Liver (tissue), 9 donors: ENCODE measurements around the gene U2AF2. TPM values are rescaled to one million over a fixed set of nuclear protein-coding genes. Genes with fewer than 3 reads are reported as not detected.

Experiments
- DNase-seq: peaks from one replicate; pipeline ENCODE4 v3.0.0-alpha.2; 2017; ENCODE audit warnings: low spot score
- H3K27ac ChIP-seq, 2 donors: one replicate each; pipeline ENCODE4 v1.7.0; 2013; ENCODE audit warnings: inconsistent platforms in 2 of 2, low read length in 2 of 2, control low read depth in 1 of 2, low read depth in 1 of 2, mild to moderate bottlenecking in 1 of 2
- H3K27me3 ChIP-seq, 4 donors: one replicate each; pipeline versions ENCODE4 v1.6.1 to v1.7.0; 2013; ENCODE audit warnings: low read length in 3 of 4, inconsistent platforms in 1 of 4, mild to moderate bottlenecking in 1 of 4, moderate library complexity in 1 of 4; ENCODE audit not compliant: control insufficient read depth in 4 of 4, insufficient read depth in 4 of 4
- H3K36me3 ChIP-seq, 4 donors: one replicate each; pipeline versions ENCODE4 v1.6.1 to v1.7.0; 2013; ENCODE audit warnings: low read length in 3 of 4, mild to moderate bottlenecking in 3 of 4, low read depth in 1 of 4, moderate library complexity in 1 of 4; ENCODE audit not compliant: control insufficient read depth in 4 of 4, insufficient read depth in 3 of 4
- H3K4me1 ChIP-seq, 4 donors: one replicate each; pipeline versions ENCODE4 v1.6.1 to v1.7.0; 2013; ENCODE audit warnings: low read length in 3 of 4, mild to moderate bottlenecking in 3 of 4, moderate library complexity in 1 of 4; ENCODE audit not compliant: control insufficient read depth in 4 of 4, insufficient read depth in 4 of 4
- H3K4me3 ChIP-seq, 3 donors: one replicate each; pipeline versions ENCODE4 v1.6.1 to v1.7.0; 2013; ENCODE audit warnings: low read length in 3 of 3, control low read depth in 1 of 3, low read depth in 1 of 3, mild to moderate bottlenecking in 1 of 3
- H3K9ac ChIP-seq, 2 donors: one replicate each; pipeline ENCODE4 v1.7.0; 2013; ENCODE audit warnings: low read length in 2 of 2, mild to moderate bottlenecking in 2 of 2, moderate library complexity in 2 of 2, control low read depth in 1 of 2, low read depth in 1 of 2
- H3K9me3 ChIP-seq, 4 donors: one replicate each; pipeline versions ENCODE4 v1.6.1 to v1.7.0; 2013; ENCODE audit warnings: low read length in 3 of 4; ENCODE audit not compliant: control insufficient read depth in 4 of 4
- FOXA1 ChIP-seq: IDR thresholded peaks from 2 replicates; pipeline ENCODE4 v1.6.1; 2016; ENCODE audit warnings: antibody characterized with exemption
- GABPA ChIP-seq, 2 donors: IDR thresholded peaks in 1 of 2; conservative IDR thresholded peaks in 1 of 2; 2 replicates each; pipeline ENCODE4 v1.6.1; 2016; ENCODE audit warnings: antibody characterized with exemption in 2 of 2, mild to moderate bottlenecking in 1 of 2, moderate library complexity in 1 of 2
- HNF4A ChIP-seq, 2 donors: conservative IDR thresholded peaks; 2 replicates each; pipeline ENCODE4 v1.6.1; 2016; ENCODE audit warnings: antibody characterized with exemption in 2 of 2, mild to moderate bottlenecking in 2 of 2
- JUND ChIP-seq, 2 donors: IDR thresholded peaks; 2 replicates each; pipeline ENCODE4 v1.6.1; 2016; ENCODE audit warnings: antibody characterized with exemption in 2 of 2
- NR2F2 ChIP-seq: IDR thresholded peaks from 2 replicates; pipeline ENCODE4 v1.6.1; 2016; ENCODE audit warnings: antibody characterized with exemption
- RAD21 ChIP-seq, 2 donors: IDR thresholded peaks; 2 replicates each; pipeline ENCODE4 v1.6.1; 2016; ENCODE audit warnings: antibody characterized with exemption in 2 of 2, mild to moderate bottlenecking in 2 of 2
- RXRA ChIP-seq, 2 donors: IDR thresholded peaks; 2 replicates each; pipeline ENCODE4 v1.6.1; 2017 to 2018; ENCODE audit warnings: antibody characterized with exemption in 2 of 2, mild to moderate bottlenecking in 1 of 2
- SP1 ChIP-seq: IDR thresholded peaks from 2 replicates; pipeline ENCODE4 v1.6.1; 2018; ENCODE audit warnings: antibody characterized with exemption, mild to moderate bottlenecking
- TAF1 ChIP-seq: conservative IDR thresholded peaks from 2 replicates; pipeline ENCODE4 v1.6.1; 2016; ENCODE audit warnings: antibody characterized with exemption, mild to moderate bottlenecking
- YY1 ChIP-seq: IDR thresholded peaks from 2 replicates; pipeline ENCODE4 v1.6.1; 2016; ENCODE audit warnings: antibody characterized with exemption, mild to moderate bottlenecking
- WGBS: extraction: QIAGEN DNeasy Blood & Tissue Kit; methylation state at CpG from one replicate; pipeline ENCODE4 v1.1.7; 2013; 5-methylcytosine and 5-hydroxymethylcytosine counted together
- polyA plus RNA-seq, 2 donors: library from polyadenylated mRNA; stranded (reverse) in 1 of 2; unstranded in 1 of 2; fragments of 200-250 nt in 1 of 2; fragments of >200 nt in 1 of 2; fragmentation: Nextera tagmentation in 1 of 2; extraction: Ambion mirVana in 1 of 2; gene quantifications; one replicate each; pipeline versions ENCODE4 v1.2.1 to v1.2.3, GENCODE V29; 2013 to 2015
- total RNA-seq, 2 donors: library from RNA; depleted of rRNA; stranded (reverse); fragments of >200 nt; gene quantifications; one replicate each; pipeline ENCODE4 v1.2.3, GENCODE V29; 2014
- TF ChIP-seq, protein P1 (sequence below): IDR thresholded peaks from 2 replicates; pipeline ENCODE4 v1.6.1; 2016; ENCODE audit warnings: antibody characterized with exemption
- TF ChIP-seq, protein P2 (sequence below): IDR thresholded peaks from 2 replicates; pipeline ENCODE4 v1.6.1; 2016; ENCODE audit warnings: antibody characterized with exemption
- TF ChIP-seq, protein P3 (sequence below): IDR thresholded peaks from 2 replicates; pipeline ENCODE4 v1.6.1; 2016; ENCODE audit warnings: antibody characterized with exemption
- donor health status: healthy.
- donor health status: healthy.
- donor health status: healthy.
- donor health status: healthy.
- donor health status: healthy.

U2AF2 gene
- total and polyA plus RNA-seq, 4 donors = 8.6 to 66.6 (median 51.2) TPM

DNA sequence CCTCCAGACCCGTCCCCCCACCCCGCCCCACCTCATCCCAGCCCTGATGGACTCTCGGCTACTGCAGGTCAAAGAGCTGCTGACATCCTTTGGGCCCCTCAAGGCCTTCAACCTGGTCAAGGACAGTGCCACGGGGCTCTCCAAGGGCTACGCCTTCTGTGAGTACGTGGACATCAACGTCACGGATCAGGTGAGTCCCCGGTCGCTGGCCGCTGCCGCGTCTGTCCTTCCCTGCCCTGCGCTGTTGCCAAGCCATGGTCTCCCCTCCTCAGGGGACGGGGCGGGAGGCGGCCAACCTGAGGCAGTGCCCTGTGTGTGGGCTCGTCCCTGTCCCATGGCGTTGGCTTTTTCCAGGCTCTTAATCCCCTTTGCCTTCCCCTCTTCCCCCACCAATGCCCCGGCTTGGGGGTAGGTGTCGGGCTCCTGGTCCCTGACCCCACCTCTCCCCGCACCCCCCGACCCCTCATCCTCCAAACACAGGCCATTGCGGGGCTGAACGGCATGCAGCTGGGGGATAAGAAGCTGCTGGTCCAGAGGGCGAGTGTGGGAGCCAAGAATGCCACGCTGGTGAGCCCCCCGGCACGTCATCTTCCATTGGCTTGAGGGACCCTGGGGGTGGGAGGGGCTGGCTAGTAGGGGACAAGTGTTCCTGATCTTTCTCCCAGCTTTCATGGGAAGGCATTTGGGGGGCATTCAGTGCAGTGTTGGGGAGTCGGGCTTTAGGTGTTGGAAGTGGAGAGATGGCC, 13.9 kb downstream of the U2AF2 start:
- Histone ChIP-seq H3K4me3 (no peak overlapping the region), H3K36me3 (peaks cover 18 to 67% (median 50%) of the 10 kb centered on the region in 4 donors), H3K9me3 (no peaks in the 10 kb centered on the region), H3K27ac (no peak overlapping the region), H3K27me3 (no peaks in the 10 kb centered on the region), H3K9ac (no peak overlapping the region), H3K4me1 (peaks cover 0 to 18% (median 6%) of the 10 kb centered on the region in 4 donors)
- no peak for DNase-seq
- no peak for TF ChIP-seq SP1
- no peak for TF ChIP-seq RAD21 (IDR thresholded peaks at IDR 0.05)
- no peak for TF ChIP-seq NR2F2
- TF ChIP-seq, protein P1, sequence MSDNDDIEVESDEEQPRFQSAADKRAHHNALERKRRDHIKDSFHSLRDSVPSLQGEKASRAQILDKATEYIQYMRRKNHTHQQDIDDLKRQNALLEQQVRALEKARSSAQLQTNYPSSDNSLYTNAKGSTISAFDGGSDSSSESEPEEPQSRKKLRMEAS = no peak
- no peak for TF ChIP-seq HNF4A (conservative IDR thresholded peaks at IDR 0.05)
- 89% methylated on average over 30 of the region's 30 CpGs for WGBS

DNA sequence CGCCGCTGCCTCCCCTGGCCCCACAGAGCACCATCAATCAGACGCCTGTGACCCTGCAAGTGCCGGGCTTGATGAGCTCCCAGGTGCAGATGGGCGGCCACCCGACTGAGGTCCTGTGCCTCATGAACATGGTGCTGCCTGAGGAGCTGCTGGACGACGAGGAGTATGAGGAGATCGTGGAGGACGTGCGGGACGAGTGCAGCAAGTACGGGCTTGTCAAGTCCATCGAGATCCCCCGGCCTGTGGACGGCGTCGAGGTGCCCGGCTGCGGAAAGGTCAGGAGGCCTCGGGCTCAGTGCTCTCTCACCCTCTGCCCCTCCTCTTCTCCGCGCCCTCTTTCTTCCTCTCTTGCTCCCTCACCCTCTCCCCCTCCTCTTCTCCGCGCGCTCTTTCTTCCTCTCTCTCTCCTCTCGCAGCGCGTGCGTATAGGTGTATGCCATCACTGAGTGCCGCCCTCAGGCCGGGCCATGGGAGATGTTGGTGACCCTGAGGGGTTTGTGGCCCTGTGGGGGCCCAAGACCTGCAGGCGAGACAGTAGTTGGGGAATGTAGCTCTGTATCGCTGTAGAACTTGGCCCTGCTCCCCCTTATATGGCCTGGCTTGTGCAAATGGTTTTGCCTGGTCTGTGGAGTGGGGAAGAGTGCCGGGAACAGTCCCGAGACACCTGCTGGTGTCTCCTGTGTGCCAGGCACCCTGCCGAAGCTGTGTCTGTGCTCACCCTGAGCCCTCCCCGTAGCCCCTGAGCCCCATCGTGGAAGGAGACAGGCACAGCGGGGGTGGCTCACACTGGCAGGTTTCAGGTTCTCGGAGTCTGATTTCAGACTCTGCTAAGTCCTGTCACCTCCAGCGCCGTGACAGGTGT, 14.8 kb downstream of the U2AF2 start:
- peaks cover 0 to 24% (median 11%) of the 10 kb centered on the region in 4 donors for H3K4me1 ChIP-seq
- no peak for DNase-seq
- no peaks in the 10 kb centered on the region for H3K27me3 ChIP-seq
- no peak overlapping the region for H3K27ac ChIP-seq
- TF ChIP-seq HNF4A (conservative IDR thresholded peaks at IDR 0.05) = no peak
- TF ChIP-seq RAD21 (IDR thresholded peaks at IDR 0.05) = no peak
- TF ChIP-seq FOXA1 = no peak
- TF ChIP-seq GABPA (IDR thresholded peaks at IDR 0.05 in 1 of 2, conservative IDR thresholded peaks at IDR 0.05 in 1 of 2) = no peak
- TF ChIP-seq, protein P2, sequence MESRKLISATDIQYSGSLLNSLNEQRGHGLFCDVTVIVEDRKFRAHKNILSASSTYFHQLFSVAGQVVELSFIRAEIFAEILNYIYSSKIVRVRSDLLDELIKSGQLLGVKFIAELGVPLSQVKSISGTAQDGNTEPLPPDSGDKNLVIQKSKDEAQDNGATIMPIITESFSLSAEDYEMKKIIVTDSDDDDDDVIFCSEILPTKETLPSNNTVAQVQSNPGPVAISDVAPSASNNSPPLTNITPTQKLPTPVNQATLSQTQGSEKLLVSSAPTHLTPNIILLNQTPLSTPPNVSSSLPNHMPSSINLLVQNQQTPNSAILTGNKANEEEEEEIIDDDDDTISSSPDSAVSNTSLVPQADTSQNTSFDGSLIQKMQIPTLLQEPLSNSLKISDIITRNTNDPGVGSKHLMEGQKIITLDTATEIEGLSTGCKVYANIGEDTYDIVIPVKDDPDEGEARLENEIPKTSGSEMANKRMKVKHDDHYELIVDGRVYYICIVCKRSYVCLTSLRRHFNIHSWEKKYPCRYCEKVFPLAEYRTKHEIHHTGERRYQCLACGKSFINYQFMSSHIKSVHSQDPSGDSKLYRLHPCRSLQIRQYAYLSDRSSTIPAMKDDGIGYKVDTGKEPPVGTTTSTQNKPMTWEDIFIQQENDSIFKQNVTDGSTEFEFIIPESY = no peak
- no peak for TF ChIP-seq JUND (IDR thresholded peaks at IDR 0.05)
- no peak for TF ChIP-seq NR2F2
- no peak for TF ChIP-seq RXRA (IDR thresholded peaks at IDR 0.05)
- TF ChIP-seq YY1 = no peak
- TF ChIP-seq, protein P3, sequence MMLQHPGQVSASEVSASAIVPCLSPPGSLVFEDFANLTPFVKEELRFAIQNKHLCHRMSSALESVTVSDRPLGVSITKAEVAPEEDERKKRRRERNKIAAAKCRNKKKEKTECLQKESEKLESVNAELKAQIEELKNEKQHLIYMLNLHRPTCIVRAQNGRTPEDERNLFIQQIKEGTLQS = no peak
- TF ChIP-seq, protein P1 = no peak
- TF ChIP-seq TAF1 = no peak
- peaks cover 18 to 59% (median 44%) of the 10 kb centered on the region in 4 donors for H3K36me3 ChIP-seq
- no peak overlapping the region for H3K4me3 ChIP-seq
- 93% methylated on average over 43 of the region's 43 CpGs for WGBS
- no peaks in the 10 kb centered on the region for H3K9me3 ChIP-seq
- H3K9ac ChIP-seq = no peak overlapping the region
